B cell (primary cell): Measurements from ENCODE around the gene CDKL4. TPM values are rescaled to one million over a fixed set of nuclear protein-coding genes. Genes with fewer than 3 reads are reported as not detected.

Experiments used
- ATAC-seq: fragments of 200-7000 bp; cut with Tn5 transposase; one replicate; pipeline ENCODE4 v1.10.0; 2021; ENCODE audit warnings: low read depth, mild to moderate bottlenecking, moderate number of reproducible peaks, moderate library complexity
- CTCF ChIA-PET: fragments of 350-600 bp; sonication (Branson Sonifier 250); formaldehyde crosslinking; loops from one replicate; lab custom pipeline; 2021; ENCODE audit warnings: antibody characterized with exemption, inconsistent platforms; lab: Charles Lee
- POLR2A ChIA-PET: fragments of 350-600 bp; sonication (Branson Sonifier 250); formaldehyde crosslinking; loops from one replicate; lab custom pipeline; 2021; ENCODE audit warnings: antibody characterized with exemption; lab: Charles Lee
- DNase-seq: peaks from one replicate; pipeline ENCODE4 v3.0.0; 2013
- H2AFZ ChIP-seq: 2 replicates; pipeline ENCODE4 v1.6.1; 2012; ENCODE audit warnings: mild to moderate bottlenecking, low read depth, low read length; ENCODE audit not compliant: insufficient read depth, poor library complexity, severe bottlenecking
- H3K27ac ChIP-seq, 2 donors: 1 replicate in 1 of 2; 2 replicates in 1 of 2; pipeline ENCODE4 v1.5.1; 2012 to 2013; ENCODE audit warnings: low read length in 2 of 2, mild to moderate bottlenecking in 2 of 2, moderate library complexity in 1 of 2
- H3K27me3 ChIP-seq, 4 experiments: fragments of 200-600 bp in 1 of 4; sonication (generic) in 1 of 4; replicated peaks in 1 of 4; 1 replicate in 2 of 4; 2 replicates in 2 of 4; pipeline versions ENCODE4 v1.6.1 to v1.7.0; 2013 to 2016; ENCODE audit warnings: low read length in 3 of 4, mild to moderate bottlenecking in 2 of 4, mixed read lengths in 1 of 4, moderate library complexity in 1 of 4; ENCODE audit not compliant: insufficient read depth in 4 of 4, control insufficient read depth in 3 of 4; ENCODE audit errors: control extremely low read depth in 1 of 4
- H3K36me3 ChIP-seq, 2 experiments: replicated peaks in 1 of 2; 1 replicate in 1 of 2; 2 replicates in 1 of 2; pipeline versions ENCODE4 v1.6.1 to v1.7.1; 2013; ENCODE audit warnings: low read length in 1 of 2; ENCODE audit not compliant: insufficient read depth in 2 of 2, control insufficient read depth in 1 of 2; ENCODE audit errors: control extremely low read depth in 1 of 2, extremely low read depth in 1 of 2
- H3K4me1 ChIP-seq, 2 donors: fragments of 200-600 bp in 1 of 2; sonication (generic) in 1 of 2; 1 replicate in 1 of 2; 2 replicates in 1 of 2; pipeline versions ENCODE4 v1.5.1 to v1.6.1; 2013 to 2017; ENCODE audit warnings: low read length in 2 of 2; ENCODE audit not compliant: control insufficient read depth in 2 of 2, insufficient read depth in 2 of 2
- H3K4me2 ChIP-seq: replicated peaks from 2 replicates; pipeline ENCODE3; 2012; ENCODE audit warnings: mild to moderate bottlenecking, low read depth, low read length; ENCODE audit not compliant: poor library complexity, severe bottlenecking
- H3K4me3 ChIP-seq, 5 experiments: fragments of 200-600 bp in 1 of 5; sonication (generic) in 1 of 5; 1 replicate in 3 of 5; 2 replicates in 2 of 5; pipeline versions ENCODE4 v1.5.1 to v1.7.0; 2011 to 2016; ENCODE audit warnings: low read length in 4 of 5, mild to moderate bottlenecking in 4 of 5, low read depth in 2 of 5, control low read depth in 1 of 5, moderate library complexity in 1 of 5; ENCODE audit not compliant: insufficient read depth in 1 of 5; ENCODE audit errors: control extremely low read depth in 1 of 5, extremely low read depth in 1 of 5
- H3K79me2 ChIP-seq: fragments of 200-600 bp; sonication (generic); one replicate; pipeline ENCODE4 v1.6.0; 2016; ENCODE audit warnings: low read length; ENCODE audit not compliant: control insufficient read depth, insufficient read depth
- H3K9ac ChIP-seq: fragments of 200-600 bp; sonication (generic); 2 replicates; pipeline ENCODE4 v1.6.1; 2017; ENCODE audit warnings: mild to moderate bottlenecking, low read length, moderate library complexity
- H3K9me3 ChIP-seq, 3 donors: one replicate each; pipeline versions ENCODE4 v1.6.1 to v1.7.1; 2013; ENCODE audit warnings: low read length in 2 of 3; ENCODE audit not compliant: control insufficient read depth in 2 of 3, insufficient read depth in 1 of 3; ENCODE audit errors: control extremely low read depth in 1 of 3
- H4K20me1 ChIP-seq: 2 replicates; pipeline ENCODE4 v1.6.0; 2012; ENCODE audit warnings: mild to moderate bottlenecking, low read length; ENCODE audit not compliant: insufficient read depth, control insufficient read depth, poor library complexity, severe bottlenecking
- H3K27ac Mint-ChIP-seq: one replicate; pipeline ENCODE4 v1.8.0; 2021; ENCODE audit warnings: mixed read lengths
- H3K27me3 Mint-ChIP-seq: one replicate; pipeline ENCODE4 v1.8.0; 2021; ENCODE audit warnings: mixed read lengths
- H3K4me1 Mint-ChIP-seq: one replicate; pipeline ENCODE4 v1.8.0; 2021; ENCODE audit warnings: mixed read lengths
- H3K4me3 Mint-ChIP-seq: one replicate; pipeline ENCODE4 v1.8.0; 2021; ENCODE audit warnings: mixed read lengths
- H3K9me3 Mint-ChIP-seq: one replicate; pipeline ENCODE4 v1.8.0; 2022; ENCODE audit warnings: mixed read lengths; ENCODE audit not compliant: insufficient read depth
- CTCF ChIP-seq: fragments of 200-600 bp; IDR thresholded peaks from one replicate; pipeline ENCODE4 v1.8.0; 2022; ENCODE audit warnings: antibody characterized with exemption, mild to moderate bottlenecking
- EZH2 ChIP-seq: IDR thresholded peaks from 2 replicates; pipeline ENCODE4 v1.6.1; 2012; ENCODE audit warnings: borderline replicate concordance, low read depth, mild to moderate bottlenecking, moderate library complexity, low read length; ENCODE audit not compliant: insufficient read depth, poor library complexity, severe bottlenecking
- WGBS: methylation state at CpG from one replicate; pipeline ENCODE4 v1.1.5; 2013; ENCODE audit warnings: missing lambda C conversion rate; ENCODE audit not compliant: insufficient coverage; 5-methylcytosine and 5-hydroxymethylcytosine counted together
- intact Hi-C: fragments of 100-400 bp; cut with micrococcal nuclease; formaldehyde crosslinking; loops from one replicate; pipeline ENCODE4 v1.10.0; 2022
- polyA plus RNA-seq: library from polyadenylated mRNA; depleted of rRNA; stranded (reverse); fragments of >200 nt; gene quantifications from 2 replicates; pipeline ENCODE4 v1.2.3, GENCODE V29; 2012
- total RNA-seq, 2 donors: library from RNA; stranded (reverse); fragments of 120-200 nt in 1 of 2; gene quantifications; 1 replicate in 1 of 2; 2 replicates in 1 of 2; pipeline versions ENCODE4 v1.2.3 to v1.2.4, GENCODE V29; 2013 to 2022

Gene CDKL4
- total and polyA plus RNA-seq, 2 donors (not counting 1 experiment from before 2014, with no cell fraction given), result not detected

- no peaks in the 10 kb centered on the region for H4K20me1 ChIP-seq
- TF ChIP-seq EZH2, result no peak
- TF ChIP-seq CTCF, result no peak
- no peak for DNase-seq
- POLR2A ChIA-PET, result no interaction called here
- no peak for ATAC-seq
- Mint-ChIP-seq H3K9me3 (no peaks in the 10 kb centered on the region), H3K27me3 (no peaks in the 10 kb centered on the region), H3K27ac (no peak overlapping the region), H3K4me1 (no peaks in the 10 kb centered on the region), H3K4me3 (no peak overlapping the region)
- H3K27ac ChIP-seq, result no peak overlapping the region
- H3K79me2 ChIP-seq, result no peaks in the 10 kb centered on the region
- H2AFZ ChIP-seq, result no peak overlapping the region
- CTCF ChIA-PET, result no interaction called here
- H3K9ac ChIP-seq, result no peak overlapping the region
- H3K27me3 ChIP-seq, result no peaks in the 10 kb centered on the region
- no peak overlapping the region for H3K4me2 ChIP-seq
- no peaks in the 10 kb centered on the region for H3K9me3 ChIP-seq
- no peaks in the 10 kb centered on the region for H3K4me1 ChIP-seq
- intact Hi-C loops, result no loop called here
- WGBS, result 100% methylated on average over 2 of the region's 2 CpGs
- H3K4me3 ChIP-seq, result no peak overlapping the region
- no peaks in the 10 kb centered on the region for H3K36me3 ChIP-seq
Observed at GRCh38 chr2:39183673-39184072, 60.1 kb downstream of the CDKL4 start.

GRCh38 chr2:39181297-39181696 is 62.5 kb downstream of the CDKL4 start:
- no CpG with 5 or more reads among the region's 2 CpGs for WGBS
- no peak overlapping the region for H3K27ac ChIP-seq
- no peaks in the 10 kb centered on the region for H3K79me2 ChIP-seq
- intact Hi-C loops, result no loop called here
- no peak overlapping the region for H3K4me2 ChIP-seq
- CTCF ChIA-PET, result no interaction called here
- Mint-ChIP-seq H3K27me3 (no peaks in the 10 kb centered on the region), H3K27ac (no peak overlapping the region), H3K4me1 (no peaks in the 10 kb centered on the region), H3K4me3 (no peak overlapping the region), H3K9me3 (no peaks in the 10 kb centered on the region)
- POLR2A ChIA-PET, result no interaction called here
- DNase-seq (no peak), ATAC-seq (no peak)
- H3K4me1 ChIP-seq, result no peaks in the 10 kb centered on the region
- no peaks in the 10 kb centered on the region for H4K20me1 ChIP-seq
- no peak overlapping the region for H3K9ac ChIP-seq
- no peaks in the 10 kb centered on the region for H3K36me3 ChIP-seq
- no peaks in the 10 kb centered on the region for H3K27me3 ChIP-seq
- H3K9me3 ChIP-seq, result no peaks in the 10 kb centered on the region
- H3K4me3 ChIP-seq, result no peak overlapping the region
- TF ChIP-seq EZH2 (no peak), CTCF (no peak)
- no peak overlapping the region for H2AFZ ChIP-seq
